HuH-7.5 (cell line): Measurements from ENCODE around the gene KDM4E.

ENCODE experiments used
- DNase-seq: peaks from one replicate; pipeline ENCODE4 v3.0.0; 2011; ENCODE audit warnings: low spot score

KDM4E gene

GRCh38 chr11:95050595-95051202, 25.6 kb downstream of the KDM4E start:
- DNase-seq: no peak

- DNase-seq: no peak
Observed at GRCh38 chr11:95054356-95054755, 29.3 kb downstream of the KDM4E start.

DNA sequence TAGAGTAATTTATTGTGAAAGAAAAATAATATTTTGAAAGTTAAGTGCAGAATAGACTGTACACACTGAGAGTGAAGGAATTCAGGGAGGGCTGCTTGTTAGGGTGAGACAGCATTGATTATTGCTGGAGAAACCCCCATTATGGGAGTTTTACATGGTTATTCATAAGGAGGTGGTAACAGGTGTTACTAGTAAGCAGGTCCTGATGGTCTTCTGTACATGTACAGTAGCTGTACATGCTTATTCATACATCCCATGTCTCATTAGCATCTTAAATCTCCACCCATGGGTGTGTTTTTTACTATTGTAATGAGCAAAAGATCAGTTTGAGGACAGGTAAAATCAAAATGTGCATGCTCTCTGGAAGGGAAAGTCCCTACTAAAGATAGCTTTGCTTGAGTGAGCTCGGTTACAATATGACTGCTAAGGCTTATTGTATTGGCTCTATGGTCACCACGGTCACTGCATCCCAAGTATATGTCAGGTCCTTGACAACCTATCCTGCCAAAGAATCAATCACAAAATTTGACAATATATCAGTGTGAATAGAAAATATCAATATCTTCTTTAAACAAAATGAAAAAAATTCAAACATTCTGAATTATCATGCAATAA, 30.3 kb downstream of the KDM4E start:
- no peak for DNase-seq

DNA sequence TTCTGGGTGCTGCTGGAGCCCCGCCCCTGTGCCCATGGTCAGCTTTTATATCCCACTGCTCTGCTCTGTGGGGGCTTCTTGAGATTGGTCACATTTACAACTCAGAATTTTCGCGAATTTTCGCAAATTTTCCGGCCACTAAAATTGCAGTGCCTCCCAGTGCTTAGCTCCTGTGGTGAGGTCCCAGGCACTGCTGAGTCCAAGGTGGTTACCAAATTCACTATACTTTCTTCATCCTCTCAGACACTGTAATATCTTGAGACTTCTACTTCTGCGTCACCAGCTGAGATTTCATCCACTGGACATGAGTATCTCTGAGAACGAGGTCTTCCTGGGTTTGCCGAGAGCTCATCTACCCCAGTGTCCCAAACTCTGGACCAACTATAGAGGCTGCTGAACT, 32.9 kb downstream of the KDM4E start:
- DNase-seq: no peak

GRCh38 chr11:95058621-95059020, 33.6 kb downstream of the KDM4E start:
- no peak for DNase-seq

DNA sequence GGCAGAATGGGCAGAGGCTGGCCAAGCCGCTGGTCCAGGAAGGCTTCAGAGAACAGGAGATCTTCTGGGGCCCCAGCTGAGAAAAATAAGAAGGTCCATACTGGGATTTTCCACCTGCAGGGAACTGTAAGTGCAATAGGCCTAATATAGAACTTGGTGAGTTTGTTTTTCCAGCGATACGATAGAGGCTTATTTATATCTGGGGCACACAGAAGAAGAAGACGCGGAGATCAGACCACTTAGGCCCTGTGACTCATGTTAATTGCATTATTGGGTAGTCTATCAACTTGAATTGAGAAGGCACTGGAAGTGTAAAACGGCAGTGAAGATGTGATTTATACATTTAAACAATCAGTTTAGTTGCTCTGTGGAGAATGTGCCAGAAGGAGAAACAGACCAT, 34.0 kb downstream of the KDM4E start:
- DNase-seq: no peak

DNA sequence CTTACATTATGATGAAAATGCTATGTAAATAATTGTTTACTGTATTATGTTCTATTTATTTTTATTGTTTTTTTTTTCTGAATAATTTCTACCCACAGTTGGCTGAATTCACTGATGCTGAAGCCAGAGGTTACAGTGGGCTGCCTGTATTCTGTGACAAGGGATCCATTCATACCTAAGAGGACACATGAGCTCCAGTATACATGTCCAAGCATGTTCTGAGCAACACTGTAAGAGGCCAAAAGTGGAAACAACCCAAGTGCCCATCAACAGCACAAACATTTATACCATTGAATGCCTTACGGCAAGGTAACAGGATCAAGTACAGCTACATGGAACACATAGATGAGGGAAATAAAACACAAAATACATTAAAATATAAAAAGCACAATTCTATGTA, 40.3 kb downstream of the KDM4E start:
- DNase-seq: no peak

DNA sequence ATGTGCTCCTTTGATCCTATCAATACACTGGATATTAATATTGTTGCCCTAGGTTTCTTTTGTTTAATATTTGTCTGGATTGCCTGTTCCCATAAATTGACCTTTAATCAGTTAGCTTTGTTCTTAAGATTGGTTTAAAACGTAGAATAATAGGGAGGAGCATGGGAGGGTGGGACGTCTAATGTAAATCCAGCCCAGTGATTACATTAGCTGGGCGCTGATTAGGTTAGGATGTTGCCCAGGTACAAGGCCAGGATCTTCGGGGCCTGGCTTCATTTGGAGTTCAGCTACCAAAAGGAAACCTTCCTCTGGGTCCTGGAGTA, 41.6 kb downstream of the KDM4E start, which contains the start of gene SRSF8:
Gene SRSF8 (plus strand): TSS at position 204 of the 323 bp plus-strand sequence. CDS start 308 bp downstream, outside the sequence.
- DNase-seq: no peak

DNA sequence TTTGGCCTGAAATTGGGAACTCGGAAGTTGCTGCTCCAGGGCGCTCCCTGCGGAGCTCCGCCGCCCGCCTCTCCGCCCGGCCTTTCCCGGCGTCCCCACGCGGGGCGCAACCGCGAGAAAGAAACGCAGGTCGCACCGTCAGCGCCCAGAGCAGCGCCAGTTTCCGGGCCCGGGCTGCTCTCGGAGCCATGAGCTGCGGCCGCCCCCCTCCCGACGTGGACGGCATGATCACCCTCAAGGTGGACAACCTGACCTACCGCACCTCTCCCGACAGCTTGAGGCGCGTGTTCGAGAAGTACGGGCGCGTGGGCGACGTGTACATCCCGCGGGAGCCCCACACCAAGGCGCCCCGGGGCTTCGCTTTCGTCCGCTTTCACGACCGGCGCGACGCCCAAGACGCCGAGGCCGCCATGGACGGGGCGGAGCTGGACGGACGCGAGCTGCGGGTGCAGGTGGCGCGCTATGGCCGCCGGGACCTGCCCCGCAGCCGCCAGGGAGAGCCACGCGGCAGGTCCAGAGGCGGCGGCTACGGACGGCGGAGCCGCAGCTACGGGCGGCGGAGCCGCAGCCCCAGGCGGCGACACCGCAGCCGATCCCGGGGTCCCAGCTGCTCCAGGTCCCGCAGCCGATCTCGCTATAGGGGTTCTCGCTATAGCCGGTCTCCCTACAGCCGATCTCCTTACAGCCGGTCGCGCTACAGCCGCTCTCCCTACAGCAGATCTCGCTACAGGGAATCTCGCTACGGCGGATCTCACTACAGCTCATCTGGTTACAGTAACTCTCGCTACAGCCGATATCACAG, 42.2 kb downstream of the KDM4E start:
- peak; percentile 18 for DNase-seq

- DNase-seq: no peak
Observed at GRCh38 chr11:95067841-95068219, 42.8 kb downstream of the KDM4E start.

DNA sequence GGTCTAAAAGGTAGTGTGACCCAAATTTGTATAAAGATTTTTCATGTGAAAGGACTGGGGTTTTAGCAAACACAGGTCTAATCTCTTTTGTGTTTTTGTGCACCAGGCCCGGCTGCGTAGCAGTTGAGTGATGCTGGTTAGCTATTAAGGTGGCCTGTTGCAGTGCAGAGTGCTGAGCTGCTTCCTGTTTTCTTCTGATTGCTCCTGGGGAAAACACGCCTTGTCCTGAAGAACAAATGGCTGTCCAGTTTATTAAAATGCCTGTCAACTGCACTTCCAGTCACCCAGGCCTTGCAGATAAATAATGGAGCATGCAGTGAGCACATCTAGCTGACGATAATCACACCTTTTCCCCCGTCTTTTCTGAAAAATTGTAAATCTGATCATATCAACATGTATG, 43.5 kb downstream of the KDM4E start:
- DNase-seq: peak; percentile 27

- no peak for DNase-seq
Observed at GRCh38 chr11:95070471-95070870, 45.4 kb downstream of the KDM4E start.

GRCh38 chr11:95072948-95073347, 47.9 kb downstream of the KDM4E start:
- no peak for DNase-seq

- DNase-seq: no peak
Observed at GRCh38 chr11:95074792-95075563, 49.9 kb downstream of the KDM4E start.

DNA sequence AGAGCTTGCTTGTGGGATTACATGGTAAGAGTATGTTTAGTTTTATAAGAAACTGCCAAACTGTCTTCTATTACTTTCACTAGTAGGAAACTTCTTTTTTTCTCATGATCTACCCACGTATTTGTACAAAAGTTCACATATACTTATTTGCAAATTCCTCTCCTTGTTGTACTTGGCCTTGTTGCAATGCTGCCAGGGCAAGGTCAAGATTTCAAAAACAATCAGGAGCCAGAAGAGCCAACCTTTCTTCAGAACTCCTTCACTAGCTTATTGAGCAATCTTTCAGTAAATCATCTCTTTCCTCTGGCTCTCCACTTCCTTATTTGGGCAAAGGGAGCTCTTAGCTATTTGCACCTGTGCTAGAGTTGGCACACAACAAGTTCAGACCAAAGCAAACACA, 51.4 kb downstream of the KDM4E start:
- DNase-seq: no peak

DNA sequence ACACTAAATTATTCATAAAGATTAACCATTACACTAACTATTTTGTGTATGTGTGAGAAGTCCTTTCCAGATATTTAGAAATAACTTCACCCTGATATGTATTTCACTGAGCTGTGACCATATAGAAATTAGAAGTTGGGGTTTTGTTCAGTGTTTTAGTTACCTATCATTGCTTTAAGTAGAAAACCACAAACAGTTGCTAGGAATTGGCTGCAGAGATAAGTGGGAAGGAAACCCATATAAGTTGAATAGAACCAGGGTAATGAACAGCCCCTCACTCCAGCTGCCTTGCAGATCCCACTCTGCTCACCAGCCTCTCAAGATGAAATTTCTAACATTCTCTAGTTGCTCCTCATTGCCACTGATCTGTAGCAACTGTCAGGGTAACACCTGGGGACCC, 51.9 kb downstream of the KDM4E start:
- no peak for DNase-seq
